Sigmoid colon (tissue), 7 donors: ENCODE data around the gene GPC5. TPM values are rescaled to one million over a fixed set of nuclear protein-coding genes. Genes with fewer than 3 reads are reported as not detected.

Experiments used
- DNase-seq: peaks from one replicate; pipeline ENCODE4 v3.0.0-alpha.2; 2019
- H3K27ac ChIP-seq, 4 donors: fragments of 200-600 bp; sonication (generic); one replicate each; pipeline ENCODE4 v1.5.1; 2016 to 2019; ENCODE audit warnings: mild to moderate bottlenecking in 1 of 4
- H3K27me3 ChIP-seq, 3 donors: fragments of 200-600 bp; sonication (generic); one replicate each; pipeline ENCODE4 v1.5.1; 2019; ENCODE audit warnings: mild to moderate bottlenecking in 1 of 3
- H3K36me3 ChIP-seq, 4 donors: fragments of 200-600 bp; sonication (generic); one replicate each; pipeline ENCODE4 v1.5.1; 2016 to 2019
- H3K4me1 ChIP-seq, 4 donors: fragments of 200-600 bp; sonication (generic); one replicate each; pipeline ENCODE4 v1.5.1; 2017 to 2019
- H3K4me3 ChIP-seq, 4 donors: fragments of 200-600 bp; sonication (generic); one replicate each; pipeline ENCODE4 v1.5.1; 2017 to 2019; ENCODE audit warnings: mild to moderate bottlenecking in 2 of 4, moderate library complexity in 1 of 4
- H3K9me3 ChIP-seq, 4 donors: fragments of 200-600 bp in 3 of 4; sonication (generic) in 3 of 4; one replicate each; pipeline versions ENCODE4 v1.5.1 to v1.6.1; 2013 to 2019
- EP300 ChIP-seq, 4 donors: sonication (generic); formaldehyde crosslinking; IDR thresholded peaks; one replicate each; pipeline ENCODE4 v1.6.1; 2017; ENCODE audit warnings: antibody characterized with exemption in 4 of 4
- POLR2A ChIP-seq, 2 donors: fragments of 450-650 bp; IDR thresholded peaks; one replicate each; pipeline ENCODE4 v1.6.1; 2016; ENCODE audit warnings: antibody characterized with exemption in 2 of 2, mild to moderate bottlenecking in 2 of 2, moderate library complexity in 2 of 2
- POLR2AphosphoS5 ChIP-seq, 4 donors: sonication (generic); formaldehyde crosslinking; IDR thresholded peaks; one replicate each; pipeline ENCODE4 v1.6.1; 2017; ENCODE audit warnings: antibody characterized with exemption in 4 of 4
- WGBS, 2 donors: extraction: QIAGEN DNeasy Blood & Tissue Kit; methylation state at CpG; one replicate each; pipeline ENCODE4 v1.1.7; 2013; 5-methylcytosine and 5-hydroxymethylcytosine counted together
- intact Hi-C: fragments of 100-400 bp; cut with DNase I; formaldehyde crosslinking; loops from one replicate; pipeline ENCODE4 v1.15.1; 2023
- polyA plus RNA-seq, 3 donors: library from polyadenylated mRNA; stranded (reverse); fragments of 200-250 nt; gene quantifications; one replicate each; pipeline ENCODE4 v1.2.3, GENCODE V29; 2013
- total RNA-seq, 4 donors: library from RNA; depleted of rRNA; stranded (reverse); fragments of >200 nt; gene quantifications; one replicate each; pipeline ENCODE4 v1.1.0, GENCODE V29; 2016
- TF ChIP-seq, protein P1 (sequence below), 4 experiments: fragments of 450-650 bp in 3 of 4; fragments of 200-600 bp in 1 of 4; IDR thresholded peaks; one replicate each; pipeline ENCODE4 v1.5.1; 2016 to 2019; ENCODE audit warnings: antibody characterized with exemption in 4 of 4, mild to moderate bottlenecking in 3 of 4, moderate library complexity in 2 of 4
- donor health status: healthy with polysubstance abuse.
- donor health status: Bipolar disorder and iron deficiency.
- donor health status: healthy.

The GPC5 gene
- total and polyA plus RNA-seq, 7 donors, result 0.39 to 3.9 (median 2.9) TPM; not detected in 2

DNA sequence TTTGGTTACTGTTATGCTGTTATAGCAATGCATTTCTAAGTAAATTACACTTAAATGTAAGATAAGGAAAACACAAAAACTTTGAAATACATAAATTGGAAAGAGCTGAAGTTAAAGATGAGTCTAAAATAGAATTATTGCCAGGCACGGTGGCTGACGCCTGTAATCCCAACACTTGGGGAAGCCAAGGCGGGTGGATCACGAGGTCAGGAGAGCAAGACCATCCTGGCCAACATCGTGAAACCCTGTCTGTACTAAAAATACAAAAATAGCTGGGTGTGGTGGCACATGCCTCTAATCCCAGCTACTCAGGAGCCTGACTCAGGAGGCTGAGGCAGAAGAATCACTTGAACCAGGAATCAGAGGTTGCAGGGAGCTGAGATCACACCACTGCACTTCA lies 922.8 kb downstream of the GPC5 start:
- no peak for TF ChIP-seq POLR2AphosphoS5 (IDR thresholded peaks at IDR 0.05)
- TF ChIP-seq, protein P1, sequence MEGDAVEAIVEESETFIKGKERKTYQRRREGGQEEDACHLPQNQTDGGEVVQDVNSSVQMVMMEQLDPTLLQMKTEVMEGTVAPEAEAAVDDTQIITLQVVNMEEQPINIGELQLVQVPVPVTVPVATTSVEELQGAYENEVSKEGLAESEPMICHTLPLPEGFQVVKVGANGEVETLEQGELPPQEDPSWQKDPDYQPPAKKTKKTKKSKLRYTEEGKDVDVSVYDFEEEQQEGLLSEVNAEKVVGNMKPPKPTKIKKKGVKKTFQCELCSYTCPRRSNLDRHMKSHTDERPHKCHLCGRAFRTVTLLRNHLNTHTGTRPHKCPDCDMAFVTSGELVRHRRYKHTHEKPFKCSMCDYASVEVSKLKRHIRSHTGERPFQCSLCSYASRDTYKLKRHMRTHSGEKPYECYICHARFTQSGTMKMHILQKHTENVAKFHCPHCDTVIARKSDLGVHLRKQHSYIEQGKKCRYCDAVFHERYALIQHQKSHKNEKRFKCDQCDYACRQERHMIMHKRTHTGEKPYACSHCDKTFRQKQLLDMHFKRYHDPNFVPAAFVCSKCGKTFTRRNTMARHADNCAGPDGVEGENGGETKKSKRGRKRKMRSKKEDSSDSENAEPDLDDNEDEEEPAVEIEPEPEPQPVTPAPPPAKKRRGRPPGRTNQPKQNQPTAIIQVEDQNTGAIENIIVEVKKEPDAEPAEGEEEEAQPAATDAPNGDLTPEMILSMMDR (IDR thresholded peaks at IDR 0.05), result no peak
- no peak for TF ChIP-seq EP300 (IDR thresholded peaks at IDR 0.05)
- TF ChIP-seq POLR2A (IDR thresholded peaks at IDR 0.05), result no peak
- WGBS, 2 donors, result 87% methylated on average over 5 of the region's 5 CpGs
- DNase-seq, result no peak
- no peaks in the 10 kb centered on the region for H3K27me3 ChIP-seq
- H3K4me1 ChIP-seq, result no peaks in the 10 kb centered on the region
- intact Hi-C loops, result no loop called here
- no peaks in the 10 kb centered on the region for H3K9me3 ChIP-seq
- no peak overlapping the region for H3K27ac ChIP-seq
- no peaks in the 10 kb centered on the region for H3K36me3 ChIP-seq
- no peak overlapping the region for H3K4me3 ChIP-seq

DNA sequence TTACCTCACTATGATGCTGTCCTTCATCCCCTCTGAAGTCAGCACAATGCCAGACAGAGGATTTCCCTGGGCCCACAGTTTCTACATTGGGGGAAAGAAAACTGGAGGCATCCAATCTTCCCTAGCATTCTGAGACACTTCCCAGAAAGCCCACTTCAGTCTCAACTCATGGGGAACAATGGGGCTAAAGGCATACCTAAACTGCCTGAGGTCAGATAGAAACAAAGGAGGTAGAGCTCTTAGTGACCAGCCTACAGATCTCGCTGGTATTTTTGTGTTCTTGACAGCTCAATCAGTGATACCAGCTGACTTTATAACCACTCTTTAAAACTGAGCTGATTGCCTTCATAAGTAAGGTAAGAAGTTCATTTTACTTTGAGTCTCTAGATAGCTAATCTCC lies 947.2 kb downstream of the GPC5 start:
- H3K36me3 ChIP-seq, result no peaks in the 10 kb centered on the region
- H3K9me3 ChIP-seq, result no peaks in the 10 kb centered on the region
- no peak for DNase-seq
- intact Hi-C loops, result no loop called here
- no peak overlapping the region for H3K27ac ChIP-seq
- H3K27me3 ChIP-seq, result no peaks in the 10 kb centered on the region
- H3K4me1 ChIP-seq, result no peaks in the 10 kb centered on the region
- H3K4me3 ChIP-seq, result no peak overlapping the region
- 80 to 88% methylated on average over 1 of the region's 1 CpG for WGBS, 2 donors
- TF ChIP-seq POLR2A (IDR thresholded peaks at IDR 0.05) (no peak), POLR2AphosphoS5 (IDR thresholded peaks at IDR 0.05) (no peak), EP300 (IDR thresholded peaks at IDR 0.05) (no peak)
- TF ChIP-seq, protein P1 (IDR thresholded peaks at IDR 0.05), result no peak

DNA sequence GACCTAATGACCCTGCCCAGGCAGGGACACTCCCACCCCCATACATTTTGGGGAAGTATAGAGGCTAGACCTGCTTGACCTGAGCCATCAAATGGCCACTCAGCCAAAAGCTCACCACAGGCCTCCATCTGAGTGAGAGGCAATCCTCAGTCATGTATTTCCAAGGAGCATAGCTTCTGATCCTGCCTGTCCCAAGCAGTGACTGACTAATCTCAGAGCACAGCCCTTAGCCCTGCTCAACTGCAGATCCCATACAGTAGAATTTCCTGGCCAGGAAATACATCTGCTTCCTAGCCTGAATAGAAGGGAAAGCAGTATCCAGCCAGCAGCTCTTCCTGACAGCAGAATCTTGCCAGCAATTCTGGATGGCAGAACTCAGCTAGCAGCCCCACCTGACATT lies 947.6 kb downstream of the GPC5 start:
- H3K9me3 ChIP-seq, result no peaks in the 10 kb centered on the region
- DNase-seq, result no peak
- no peaks in the 10 kb centered on the region for H3K36me3 ChIP-seq
- H3K27me3 ChIP-seq, result no peaks in the 10 kb centered on the region
- no peaks in the 10 kb centered on the region for H3K4me1 ChIP-seq
- H3K4me3 ChIP-seq, result no peak overlapping the region
- TF ChIP-seq EP300 (IDR thresholded peaks at IDR 0.05) (no peak), POLR2AphosphoS5 (IDR thresholded peaks at IDR 0.05) (no peak), POLR2A (IDR thresholded peaks at IDR 0.05) (no peak)
- TF ChIP-seq, protein P1 (IDR thresholded peaks at IDR 0.05), result no peak
- no peak overlapping the region for H3K27ac ChIP-seq
- intact Hi-C loops, result no loop called here

DNA sequence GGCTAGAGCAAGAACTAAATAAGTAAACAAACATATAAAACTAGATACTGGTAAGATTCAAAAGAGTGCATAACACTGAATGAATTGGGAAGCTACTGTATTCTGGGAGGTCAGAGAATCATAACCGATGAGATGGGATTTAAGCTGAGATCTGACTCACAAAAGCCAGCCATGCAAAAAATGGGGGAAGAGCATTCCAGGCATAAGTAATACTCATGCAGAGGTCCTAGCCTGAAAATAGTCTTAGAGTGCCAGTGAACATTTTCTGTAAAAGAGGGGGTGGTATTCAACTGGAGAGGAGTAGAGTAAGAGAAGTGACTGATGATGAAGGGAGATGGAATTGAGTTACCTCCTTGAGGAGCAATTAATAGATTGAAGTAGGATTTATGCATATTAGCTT lies 956.2 kb downstream of the GPC5 start:
- intact Hi-C loops, result no loop called here
- no peak for TF ChIP-seq POLR2A (IDR thresholded peaks at IDR 0.05)
- no peak for TF ChIP-seq EP300 (IDR thresholded peaks at IDR 0.05)
- TF ChIP-seq POLR2AphosphoS5 (IDR thresholded peaks at IDR 0.05), result no peak
- TF ChIP-seq, protein P1 (IDR thresholded peaks at IDR 0.05), result no peak
- WGBS, 2 donors, result 92 to 95% methylated on average over 1 of the region's 1 CpG
- DNase-seq, result no peak
- peaks cover 0 to 3% (median 0%) of the 10 kb centered on the region in 4 donors for H3K4me1 ChIP-seq
- H3K27me3 ChIP-seq, result no peaks in the 10 kb centered on the region
- no peaks in the 10 kb centered on the region for H3K36me3 ChIP-seq
- H3K27ac ChIP-seq, result no peak overlapping the region
- H3K4me3 ChIP-seq, result no peak overlapping the region
- H3K9me3 ChIP-seq, result no peaks in the 10 kb centered on the region

DNA sequence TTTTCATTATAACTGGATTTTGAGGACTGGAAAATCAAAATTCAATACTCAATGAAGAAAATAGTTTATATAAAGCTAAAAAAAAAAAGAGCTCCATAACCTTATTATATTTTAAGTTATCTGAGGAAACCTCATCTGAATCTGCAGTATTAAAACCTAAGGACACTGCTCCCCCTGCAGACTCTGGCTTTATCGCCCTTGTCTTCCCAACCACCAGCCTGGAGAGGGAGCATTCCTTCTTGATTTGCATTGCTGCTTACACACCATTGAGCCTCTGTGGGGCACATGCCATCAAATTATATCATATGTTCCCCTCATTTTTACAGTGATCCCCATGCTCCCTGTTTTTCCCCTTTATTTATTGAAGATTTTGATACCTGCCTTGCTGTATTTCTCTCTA lies 956.8 kb downstream of the GPC5 start:
- Histone ChIP-seq H3K4me3 (no peak overlapping the region), H3K4me1 (peaks cover 0 to 3% (median 0%) of the 10 kb centered on the region in 4 donors), H3K27ac (no peak overlapping the region), H3K9me3 (no peaks in the 10 kb centered on the region), H3K27me3 (no peaks in the 10 kb centered on the region), H3K36me3 (no peaks in the 10 kb centered on the region)
- 29 to 58% methylated on average over 1 of the region's 1 CpG for WGBS, 2 donors
- no peak for DNase-seq
- intact Hi-C loops, result no loop called here
- TF ChIP-seq, protein P1 (IDR thresholded peaks at IDR 0.05), result peak in 1 of 4 experiments; percentile 10
- no peak for TF ChIP-seq POLR2A (IDR thresholded peaks at IDR 0.05)
- TF ChIP-seq POLR2AphosphoS5 (IDR thresholded peaks at IDR 0.05), result no peak
- TF ChIP-seq EP300 (IDR thresholded peaks at IDR 0.05), result no peak
